GM12878 (cell line): ENCODE measurements around the gene TKT. TPM values are rescaled to one million over a fixed set of nuclear protein-coding genes. Genes with fewer than 3 reads are reported as not detected.

Experiments used
- ATAC-seq: fragments of 200-7000 bp; cut with Tn5 transposase; 3 replicates; pipeline ENCODE4 v1.9.1; 2020; ENCODE audit warnings: mild to moderate bottlenecking, moderate library complexity
- BruUV-seq: library from RNA; stranded (reverse); fragments of 400-500 nt; replicated peaks from 2 replicates; lab custom pipeline; 2021; lab: Mats Ljungman, UMichigan
- CTCF ChIA-PET: fragments of 300-600 bp; sonication (Branson Sonifier 250); formaldehyde crosslinking; extraction: SDS; loops from one replicate; lab custom pipeline; 2021; ENCODE audit warnings: inconsistent platforms; lab: Yijun Ruan, JAX
- POLR2A ChIA-PET: fragments of 350-600 bp; formaldehyde crosslinking; extraction: SDS; loops from one replicate; lab custom pipeline; 2021; ENCODE audit warnings: inconsistent platforms; lab: Charles Lee
- RAD21 ChIA-PET: fragments of 300-600 bp; sonication (Branson Sonifier 250); formaldehyde crosslinking; loops from one replicate; lab custom pipeline; 2023; ENCODE audit warnings: antibody characterized with exemption; ENCODE audit not compliant: unreplicated experiment; lab: Charles Lee
- SMC1A ChIA-PET: fragments of 300-600 bp; sonication (Branson Sonifier 250); formaldehyde crosslinking; loops from one replicate; lab custom pipeline; 2023; ENCODE audit not compliant: unreplicated experiment, uncharacterized antibody; lab: Charles Lee
- DNase-seq: peaks from one replicate; pipeline ENCODE4 v3.0.0-alpha.2; 2011; ENCODE audit warnings: low read depth, low spot score
- FAIRE-seq: peaks from 3 replicates; lab custom pipeline; 2011; peaks lifted over from hg19 to GRCh38; lab: Jason Lieb, UNC
- H2AFZ ChIP-seq: 2 replicates; pipeline ENCODE4 v1.6.0; 2011; ENCODE audit warnings: low read depth, low read length, control low read depth; ENCODE audit not compliant: control insufficient read depth
- H3K27ac ChIP-seq: 2 replicates; pipeline ENCODE4 v1.5.1; 2011; ENCODE audit warnings: control low read depth; ENCODE audit not compliant: control insufficient read depth, insufficient read depth
- H3K27me3 ChIP-seq, 2 experiments: replicated peaks in 1 of 2; 2 replicates each; pipeline versions ENCODE4 v1.6.0 to v1.6.1; 2011; ENCODE audit warnings: low read length in 1 of 2; ENCODE audit not compliant: control insufficient read depth in 2 of 2, insufficient read depth in 2 of 2
- H3K36me3 ChIP-seq, 2 experiments: 2 replicates each; pipeline ENCODE4 v1.5.1; 2011; ENCODE audit warnings: low read length in 1 of 2; ENCODE audit not compliant: control insufficient read depth in 2 of 2, insufficient read depth in 2 of 2
- H3K4me1 ChIP-seq: 2 replicates; pipeline ENCODE4 v1.6.1; 2011; ENCODE audit warnings: mild to moderate bottlenecking, low read length, moderate library complexity, mixed read lengths; ENCODE audit not compliant: control insufficient read depth, insufficient read depth
- H3K4me2 ChIP-seq: 2 replicates; pipeline ENCODE4 v1.6.0; 2011; ENCODE audit warnings: control low read depth; ENCODE audit not compliant: control insufficient read depth, insufficient read depth
- H3K4me3 ChIP-seq: fragments of 200-600 bp; sonication (generic); 2 replicates; pipeline ENCODE4 v1.5.1; 2016
- H3K79me2 ChIP-seq: 2 replicates; pipeline ENCODE4 v1.6.0; 2011; ENCODE audit warnings: low read length; ENCODE audit not compliant: control insufficient read depth, insufficient read depth
- H3K9ac ChIP-seq: 2 replicates; pipeline ENCODE4 v1.8.0; 2011; ENCODE audit warnings: low read length, control low read depth, mixed read lengths; ENCODE audit not compliant: control insufficient read depth, insufficient read depth
- H3K9me3 ChIP-seq: replicated peaks from 3 replicates; pipeline ENCODE4 v1.5.1; 2011; ENCODE audit warnings: mild to moderate bottlenecking, low read length; ENCODE audit not compliant: control insufficient read depth, insufficient read depth
- H4K20me1 ChIP-seq: 2 replicates; pipeline ENCODE4 v1.6.0; 2011; ENCODE audit not compliant: control insufficient read depth, insufficient read depth
- BCL11A ChIP-seq: IDR thresholded peaks from 2 replicates; pipeline ENCODE4 v1.6.1; 2011; ENCODE audit warnings: low read depth, low read length
- GATAD2B ChIP-seq: fragments of 450-650 bp; conservative IDR thresholded peaks from 2 replicates; pipeline ENCODE4 v1.6.1; 2017; ENCODE audit warnings: low read depth, mild to moderate bottlenecking, moderate library complexity
- LARP7 ChIP-seq: fragments of 450-650 bp; IDR thresholded peaks from 2 replicates; pipeline ENCODE4 v1.6.1; 2017; ENCODE audit warnings: mild to moderate bottlenecking
- SUPT20H ChIP-seq: IDR thresholded peaks from 2 replicates; pipeline ENCODE4 v1.6.1; 2011; ENCODE audit warnings: low read depth, mild to moderate bottlenecking, low read length, moderate library complexity, borderline replicate concordance; ENCODE audit not compliant: control insufficient read depth
- ZNF622 ChIP-seq: fragments of 450-650 bp; IDR thresholded peaks from 2 replicates; pipeline ENCODE4 v1.6.1; 2017; ENCODE audit warnings: mild to moderate bottlenecking, inconsistent platforms
- WGBS: methylation state at CpG from one replicate; pipeline ENCODE4 v1.1.6; 2016; ENCODE audit warnings: low lambda C conversion rate; ENCODE audit not compliant: insufficient replicate concordance, insufficient coverage; ENCODE audit errors: missing lambda C conversion rate; 5-methylcytosine and 5-hydroxymethylcytosine counted together
- in situ Hi-C: fragments of 300-500 bp; cut with MboI; formaldehyde crosslinking; loops from 9 replicates; pipeline ENCODE4 v1.14.3; 2018; ENCODE audit warnings: mixed read lengths
- intact Hi-C: fragments of 100-400 bp; cut with micrococcal nuclease; formaldehyde crosslinking; loops from one replicate; pipeline ENCODE4 v1.14.2; 2022; ENCODE audit not compliant: unreplicated experiment
- polyA plus RNA-seq, 11 experiments: library from polyadenylated mRNA; depleted of rRNA in 4 of 11; unstranded in 6 of 11; stranded (reverse) in 5 of 11; fragments of >200 nt; fragmentation: Nextera tagmentation in 4 of 11; fragmentation: Illumina TruSeq in 1 of 11; extraction: Ambion mirVana in 4 of 11; extraction: Trizol in 1 of 11; gene quantifications; 1 replicate in 1 of 11; 2 replicates in 10 of 11; pipeline versions ENCODE4 v1.2.1 to v1.2.3, GENCODE V29; 2011 to 2016; ENCODE audit warnings: inconsistent platforms in 2 of 11, missing spikeins in 2 of 11, low read depth in 1 of 11
- total RNA-seq, 4 experiments: library from RNA; depleted of rRNA in 3 of 4; stranded (reverse); fragments of >200 nt in 3 of 4; fragmentation: Illumina TruSeq in 1 of 4; extraction: Trizol in 1 of 4; gene quantifications; 2 replicates each; pipeline versions ENCODE4 v1.2.1 to v1.2.3, GENCODE V29; 2013 to 2021
- TF ChIP-seq, protein P1 (sequence below): fragments of 450-650 bp; IDR thresholded peaks from 2 replicates; pipeline ENCODE4 v1.6.1; 2017; ENCODE audit warnings: antibody characterized with exemption, mild to moderate bottlenecking, moderate library complexity

The TKT gene
- total and polyA plus RNA-seq, 10 of the 15 experiments (the other 5 are each of a cell fraction or from before 2014, with no cell fraction given) = 56.4 to 385 (median 143) TPM

DNA sequence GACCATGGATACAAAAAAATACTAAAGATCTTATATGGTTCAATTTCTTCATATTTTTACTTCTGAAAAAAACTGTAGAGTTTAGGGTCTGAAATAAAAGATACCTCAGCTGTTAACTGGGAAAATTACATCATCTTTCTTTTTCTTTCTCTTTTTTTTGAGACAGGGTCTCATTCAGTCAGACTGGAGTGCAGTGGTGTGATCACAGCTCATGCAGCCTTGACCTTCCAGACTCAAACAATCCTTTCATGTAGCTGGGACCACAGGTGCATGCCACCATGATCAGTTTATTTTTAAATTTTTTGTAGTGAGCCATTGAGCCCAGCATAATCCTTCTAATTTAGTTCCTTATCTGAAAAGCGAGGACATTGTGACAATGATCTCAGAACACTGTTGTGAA lies 39.6 kb upstream of the TKT start:
- POLR2A ChIA-PET = interaction anchor here (0.6 kb wide), 1 partner anchor 21 kb away, joined by 3 read pairs; no protein-coding TSS in a partner anchor
- CTCF ChIA-PET = interaction anchor here (0.8 to 1.9 kb wide), 4 partner anchors 11 to 181 kb away, joined by 3 to 7 read pairs (median 3); no protein-coding TSS in a partner anchor
- peaks cover 7 to 29% of the 10 kb centered on the region in 2 experiments for H3K36me3 ChIP-seq
- H3K4me3 ChIP-seq = no peak overlapping the region
- BruUV-seq = no TSS peak
- intact Hi-C loops = loop anchor here (5.0 to 10.0 kb wide), 2 partner anchors 183 to 219 kb away; no protein-coding TSS in a partner anchor
- H3K79me2 ChIP-seq = no peaks in the 10 kb centered on the region
- no peak for DNase-seq
- no peak for ATAC-seq
- no peak overlapping the region for H3K27ac ChIP-seq
- no peaks in the 10 kb centered on the region for H3K27me3 ChIP-seq
- FAIRE-seq = no peak
- H3K9ac ChIP-seq = no peak overlapping the region
- no peaks in the 10 kb centered on the region for H3K9me3 ChIP-seq
- H3K4me1 ChIP-seq = no peaks in the 10 kb centered on the region
- no peak overlapping the region for H3K4me2 ChIP-seq
- no peak overlapping the region for H2AFZ ChIP-seq
- SMC1A ChIA-PET = no interaction called here
- in situ Hi-C loops = no loop called here
- TF ChIP-seq, protein P1, sequence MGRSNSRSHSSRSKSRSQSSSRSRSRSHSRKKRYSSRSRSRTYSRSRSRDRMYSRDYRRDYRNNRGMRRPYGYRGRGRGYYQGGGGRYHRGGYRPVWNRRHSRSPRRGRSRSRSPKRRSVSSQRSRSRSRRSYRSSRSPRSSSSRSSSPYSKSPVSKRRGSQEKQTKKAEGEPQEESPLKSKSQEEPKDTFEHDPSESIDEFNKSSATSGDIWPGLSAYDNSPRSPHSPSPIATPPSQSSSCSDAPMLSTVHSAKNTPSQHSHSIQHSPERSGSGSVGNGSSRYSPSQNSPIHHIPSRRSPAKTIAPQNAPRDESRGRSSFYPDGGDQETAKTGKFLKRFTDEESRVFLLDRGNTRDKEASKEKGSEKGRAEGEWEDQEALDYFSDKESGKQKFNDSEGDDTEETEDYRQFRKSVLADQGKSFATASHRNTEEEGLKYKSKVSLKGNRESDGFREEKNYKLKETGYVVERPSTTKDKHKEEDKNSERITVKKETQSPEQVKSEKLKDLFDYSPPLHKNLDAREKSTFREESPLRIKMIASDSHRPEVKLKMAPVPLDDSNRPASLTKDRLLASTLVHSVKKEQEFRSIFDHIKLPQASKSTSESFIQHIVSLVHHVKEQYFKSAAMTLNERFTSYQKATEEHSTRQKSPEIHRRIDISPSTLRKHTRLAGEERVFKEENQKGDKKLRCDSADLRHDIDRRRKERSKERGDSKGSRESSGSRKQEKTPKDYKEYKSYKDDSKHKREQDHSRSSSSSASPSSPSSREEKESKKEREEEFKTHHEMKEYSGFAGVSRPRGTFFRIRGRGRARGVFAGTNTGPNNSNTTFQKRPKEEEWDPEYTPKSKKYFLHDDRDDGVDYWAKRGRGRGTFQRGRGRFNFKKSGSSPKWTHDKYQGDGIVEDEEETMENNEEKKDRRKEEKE = no peak
- TF ChIP-seq BCL11A = no peak
- TF ChIP-seq SUPT20H = no peak
- TF ChIP-seq ZNF622 = no peak
- TF ChIP-seq GATAD2B = no peak
- no peak for TF ChIP-seq LARP7
- RAD21 ChIA-PET = no interaction called here
- H4K20me1 ChIP-seq = no peaks in the 10 kb centered on the region
- 100% methylated on average over 1 of the region's 1 CpG for WGBS
